ENCODE data around the gene DPP4. TPM values are rescaled to one million over a fixed set of nuclear protein-coding genes. Genes with fewer than 3 reads are reported as not detected.

The DPP4 gene
- total RNA-seq, 1 donor from 2014 or later, result 1.9 TPM

GRCh38 chr2:162075689-162076132 is 1.7 kb upstream of the DPP4 start:
- Mint-ChIP-seq H3K4me1 (peaks cover 14% of the 10 kb centered on the region), H3K9me3 (peaks cover 5% of the 10 kb centered on the region), H3K27ac (no peak overlapping the region), H3K27me3 (peaks cover 35% of the 10 kb centered on the region), H3K4me3 (no peak overlapping the region), H3K36me3 (ENCODE audit: low read depth) (peaks cover 4% of the 10 kb centered on the region)
- ATAC-seq (ENCODE audit: low read depth), result no peak
- ChIA-PET POLR2A (no interaction called here), CTCF (no interaction called here)
- DNase-seq, result no peak
- TF ChIP-seq CTCF (IDR thresholded peaks at IDR 0.05), result no peak
- intact Hi-C loops (cut with micrococcal nuclease), result no loop called here

- CTCF ChIA-PET, result no interaction called here
- no peak for TF ChIP-seq CTCF (IDR thresholded peaks at IDR 0.05)
- DNase-seq, result no peak
- no peak overlapping the region for H3K27ac Mint-ChIP-seq
- POLR2A ChIA-PET, result no interaction called here
- peaks cover 14% of the 10 kb centered on the region for H3K4me1 Mint-ChIP-seq
- no peak for ATAC-seq (ENCODE audit: low read depth)
- peaks cover 35% of the 10 kb centered on the region for H3K27me3 Mint-ChIP-seq
- H3K36me3 Mint-ChIP-seq (ENCODE audit: low read depth), result peaks cover 4% of the 10 kb centered on the region
- H3K4me3 Mint-ChIP-seq, result no peak overlapping the region
- intact Hi-C loops (cut with micrococcal nuclease), result no loop called here
- peaks cover 5% of the 10 kb centered on the region for H3K9me3 Mint-ChIP-seq
These were observed 1.1 kb upstream of the DPP4 start for GRCh38 chr2:162074928-162075688.

- Mint-ChIP-seq H3K27ac (no peak overlapping the region), H3K36me3 (ENCODE audit: low read depth) (peaks cover 4% of the 10 kb centered on the region), H3K27me3 (peaks cover 35% of the 10 kb centered on the region), H3K4me3 (peak overlapping the region; percentile 58), H3K4me1 (peaks cover 14% of the 10 kb centered on the region), H3K9me3 (peaks cover 5% of the 10 kb centered on the region)
- POLR2A ChIA-PET, result no interaction called here
- intact Hi-C loops (cut with micrococcal nuclease), result no loop called here
- ATAC-seq (ENCODE audit: low read depth), result no peak
- no peak for DNase-seq
- TF ChIP-seq CTCF (IDR thresholded peaks at IDR 0.05), result no peak
- CTCF ChIA-PET, result no interaction called here
These were observed 549 bp upstream of the DPP4 start for GRCh38 chr2:162074632-162074895.

- TF ChIP-seq CTCF (IDR thresholded peaks at IDR 0.05), result no peak
- H3K36me3 Mint-ChIP-seq (ENCODE audit: low read depth), result no peaks in the 10 kb centered on the region
- intact Hi-C loops (cut with micrococcal nuclease), result no loop called here
- peaks cover 35% of the 10 kb centered on the region for H3K27me3 Mint-ChIP-seq
- peaks cover 5% of the 10 kb centered on the region for H3K9me3 Mint-ChIP-seq
- DNase-seq (no peak), ATAC-seq (ENCODE audit: low read depth) (no peak)
- POLR2A ChIA-PET, result interaction anchor here (1.0 kb wide), 1 partner anchor 12 kb away, joined by 3 read pairs; no protein-coding TSS in a partner anchor
- no peak overlapping the region for H3K27ac Mint-ChIP-seq
- peaks cover 14% of the 10 kb centered on the region for H3K4me1 Mint-ChIP-seq
- CTCF ChIA-PET, result no interaction called here
- peak overlapping the region; percentile 75 for H3K4me3 Mint-ChIP-seq
These were observed 783 bp downstream of the DPP4 start for GRCh38 chr2:162072976-162073887.

- intact Hi-C loops (cut with micrococcal nuclease), result no loop called here
- no peak for TF ChIP-seq CTCF (IDR thresholded peaks at IDR 0.05)
- H3K9me3 Mint-ChIP-seq, result no peaks in the 10 kb centered on the region
- no peak overlapping the region for H3K27ac Mint-ChIP-seq
- no peak overlapping the region for H3K4me3 Mint-ChIP-seq
- H3K4me1 Mint-ChIP-seq, result peaks cover 14% of the 10 kb centered on the region
- no peak for DNase-seq
- H3K36me3 Mint-ChIP-seq (ENCODE audit: low read depth), result no peaks in the 10 kb centered on the region
- ATAC-seq (ENCODE audit: low read depth), result no peak
- ChIA-PET CTCF (no interaction called here), POLR2A (no interaction called here)
- H3K27me3 Mint-ChIP-seq, result peaks cover 35% of the 10 kb centered on the region
These were observed 1.8 kb downstream of the DPP4 start for GRCh38 chr2:162072181-162072702.
